Measurements from ENCODE around the gene FTSJ3. TPM values are rescaled to one million over a fixed set of nuclear protein-coding genes. Genes with fewer than 3 reads are reported as not detected.
"Not testable (repeated sequence)": the region's sequence is repeated elsewhere in the genome, so short reads cannot be mapped to it uniquely, and the experiment has no call there.

Gene FTSJ3
- polyA plus RNA-seq (ENCODE audit: low read depth in 6 of 6), result 10 to 100 TPM in 5 of 6 donors, 1 to 10 TPM in 1; 3.8 to 35.5 (median 22.2) TPM

- peaks cover 6 to 27% of the 10 kb centered on the region in 2 donors for H3K36me3 Mint-ChIP-seq
- DNase-seq (peak; percentile 95), ATAC-seq (ENCODE audit: low read depth in 2 of 2) (peak; percentile 94)
- H3K27me3 Mint-ChIP-seq, result no peaks in the 10 kb centered on the region
- no peaks in the 10 kb centered on the region for H3K9me3 Mint-ChIP-seq
- H3K4me3 Mint-ChIP-seq, result peak within 1 kb of the TSS; percentile 95 to 99 (median 96)
- H3K4me1 Mint-ChIP-seq, result peaks cover 63 to 88% (median 72%) of the 10 kb centered on the region in 3 donors
- H3K27ac Mint-ChIP-seq, result peak within 1 kb of the TSS; percentile 97 to 100 (median 99)
Measured at GRCh38 chr17:63827002-63827800, at the start of gene FTSJ3, which contains the start of gene PSMC5. Gene FTSJ3, minus strand, starts transcription at chr17:63827663. Its CDS starts 761 bp downstream, at chr17:63826902. Gene PSMC5, plus strand, starts transcription at chr17:63827431. Its CDS starts 60 bp downstream, at chr17:63827491.

- H3K4me3 Mint-ChIP-seq; DNase-seq; ATAC-seq (ENCODE audit: low read depth in 2 of 2); H3K27ac Mint-ChIP-seq; H3K36me3 Mint-ChIP-seq; H3K4me1 Mint-ChIP-seq; H3K9me3 Mint-ChIP-seq: not testable (repeated sequence)
- H3K27me3 Mint-ChIP-seq, result peaks cover 0 to 17% (median 7%) of the 10 kb centered on the region in 3 donors
Measured at GRCh38 chr17:63874693-63875092, 47.2 kb upstream of the FTSJ3 start.

- H3K27ac Mint-ChIP-seq, H3K4me3 Mint-ChIP-seq, DNase-seq, H3K9me3 Mint-ChIP-seq, H3K4me1 Mint-ChIP-seq, H3K36me3 Mint-ChIP-seq: not testable (repeated sequence)
- peaks cover 0 to 12% (median 7%) of the 10 kb centered on the region in 3 donors for H3K27me3 Mint-ChIP-seq
- peak; percentile 25 to 37 for ATAC-seq (ENCODE audit: low read depth in 2 of 2)
Measured at GRCh38 chr17:63874061-63874626, 46.7 kb upstream of the FTSJ3 start.

GRCh38 chr17:63873577-63873976 lies 46.1 kb upstream of the FTSJ3 start, which contains the start of gene CSH2:
Gene CSH2, minus strand, starts transcription at chr17:63873677. Its CDS starts 63 bp downstream, at chr17:63873614.
- H3K4me3 Mint-ChIP-seq; H3K27ac Mint-ChIP-seq; H3K36me3 Mint-ChIP-seq; H3K27me3 Mint-ChIP-seq; ATAC-seq (ENCODE audit: low read depth in 2 of 2); DNase-seq; H3K9me3 Mint-ChIP-seq; H3K4me1 Mint-ChIP-seq: not testable (repeated sequence)

GRCh38 chr17:63871646-63872365 lies 44.3 kb upstream of the FTSJ3 start:
- not testable (repeated sequence) for DNase-seq; H3K9me3 Mint-ChIP-seq; H3K4me1 Mint-ChIP-seq; H3K27me3 Mint-ChIP-seq; H3K36me3 Mint-ChIP-seq; H3K4me3 Mint-ChIP-seq; H3K27ac Mint-ChIP-seq; ATAC-seq (ENCODE audit: low read depth in 2 of 2)

- not testable (repeated sequence) for H3K27me3 Mint-ChIP-seq; H3K9me3 Mint-ChIP-seq; H3K27ac Mint-ChIP-seq; H3K36me3 Mint-ChIP-seq; DNase-seq; ATAC-seq (ENCODE audit: low read depth in 2 of 2); H3K4me1 Mint-ChIP-seq; H3K4me3 Mint-ChIP-seq
Measured at GRCh38 chr17:63870292-63870665, 42.8 kb upstream of the FTSJ3 start.

- not testable (repeated sequence) for DNase-seq, H3K4me1 Mint-ChIP-seq, H3K36me3 Mint-ChIP-seq, H3K4me3 Mint-ChIP-seq, H3K27me3 Mint-ChIP-seq, H3K27ac Mint-ChIP-seq, H3K9me3 Mint-ChIP-seq
- peak in 1 of 2 donors; percentile 25 for ATAC-seq (ENCODE audit: low read depth in 2 of 2)
Measured at GRCh38 chr17:63869491-63870291, 42.2 kb upstream of the FTSJ3 start.

GRCh38 chr17:63866625-63867024 lies 39.2 kb upstream of the FTSJ3 start:
- H3K27me3 Mint-ChIP-seq; ATAC-seq (ENCODE audit: low read depth in 2 of 2); H3K4me3 Mint-ChIP-seq; H3K9me3 Mint-ChIP-seq; H3K36me3 Mint-ChIP-seq; H3K4me1 Mint-ChIP-seq; DNase-seq: not testable (repeated sequence)
- peak overlapping the region in 2 of 6 donors; percentile 76 to 92 for H3K27ac Mint-ChIP-seq

GRCh38 chr17:63859257-63859656 lies 31.8 kb upstream of the FTSJ3 start:
- Mint-ChIP-seq H3K27ac (no peak overlapping the region), H3K4me3 (no peak overlapping the region), H3K4me1 (peaks cover 0 to 2% (median 0%) of the 10 kb centered on the region in 3 donors), H3K9me3 (no peaks in the 10 kb centered on the region), H3K36me3 (no peaks in the 10 kb centered on the region), H3K27me3 (no peaks in the 10 kb centered on the region)
- ATAC-seq (ENCODE audit: low read depth in 2 of 2) (no peak), DNase-seq (no peak)

- H3K4me1 Mint-ChIP-seq; H3K4me3 Mint-ChIP-seq; H3K27me3 Mint-ChIP-seq; H3K27ac Mint-ChIP-seq; ATAC-seq (ENCODE audit: low read depth in 2 of 2); H3K9me3 Mint-ChIP-seq; H3K36me3 Mint-ChIP-seq; DNase-seq: not testable (repeated sequence)
Measured at GRCh38 chr17:63856425-63856824, 29.0 kb upstream of the FTSJ3 start.

GRCh38 chr17:63855185-63855584 lies 27.7 kb upstream of the FTSJ3 start:
- H3K4me1 Mint-ChIP-seq, result peaks cover 0 to 2% (median 0%) of the 10 kb centered on the region in 3 donors
- no peaks in the 10 kb centered on the region for H3K36me3 Mint-ChIP-seq
- DNase-seq (no peak), ATAC-seq (ENCODE audit: low read depth in 2 of 2) (no peak)
- no peak overlapping the region for H3K27ac Mint-ChIP-seq
- no peak overlapping the region for H3K4me3 Mint-ChIP-seq
- H3K9me3 Mint-ChIP-seq, result no peaks in the 10 kb centered on the region
- H3K27me3 Mint-ChIP-seq, result no peaks in the 10 kb centered on the region

GRCh38 chr17:63854709-63855108 lies 27.2 kb upstream of the FTSJ3 start:
- H3K4me3 Mint-ChIP-seq, result no peak overlapping the region
- no peak overlapping the region for H3K27ac Mint-ChIP-seq
- H3K27me3 Mint-ChIP-seq, result no peaks in the 10 kb centered on the region
- DNase-seq, result no peak
- no peaks in the 10 kb centered on the region for H3K36me3 Mint-ChIP-seq
- ATAC-seq (ENCODE audit: low read depth in 2 of 2), result no peak
- no peaks in the 10 kb centered on the region for H3K9me3 Mint-ChIP-seq
- peaks cover 1 to 2% (median 1%) of the 10 kb centered on the region in 3 donors for H3K4me1 Mint-ChIP-seq

- no peaks in the 10 kb centered on the region for H3K36me3 Mint-ChIP-seq
- ATAC-seq (ENCODE audit: low read depth in 2 of 2) (no peak), DNase-seq (no peak)
- no peak overlapping the region for H3K27ac Mint-ChIP-seq
- peaks cover 0 to 7% (median 0%) of the 10 kb centered on the region in 7 donors for H3K9me3 Mint-ChIP-seq
- no peaks in the 10 kb centered on the region for H3K27me3 Mint-ChIP-seq
- H3K4me1 Mint-ChIP-seq, result peaks cover 11 to 14% (median 11%) of the 10 kb centered on the region in 3 donors
- no peak overlapping the region for H3K4me3 Mint-ChIP-seq
Measured at GRCh38 chr17:63853260-63853659, 25.8 kb upstream of the FTSJ3 start.
